HG03039 (cell line): ENCODE measurements around the gene DMWD.
A peak's percentile ranks its signal among the peaks of the same experiment; 100 is the strongest.

ENCODE experiments used
- ATAC-seq: cut with Tn5 transposase; IDR thresholded peaks from one replicate; pipeline ENCODE4 v1.9.1; 2021; ENCODE audit warnings: mild to moderate bottlenecking, moderate library complexity; ENCODE audit not compliant: unreplicated experiment

Gene DMWD, protein sequence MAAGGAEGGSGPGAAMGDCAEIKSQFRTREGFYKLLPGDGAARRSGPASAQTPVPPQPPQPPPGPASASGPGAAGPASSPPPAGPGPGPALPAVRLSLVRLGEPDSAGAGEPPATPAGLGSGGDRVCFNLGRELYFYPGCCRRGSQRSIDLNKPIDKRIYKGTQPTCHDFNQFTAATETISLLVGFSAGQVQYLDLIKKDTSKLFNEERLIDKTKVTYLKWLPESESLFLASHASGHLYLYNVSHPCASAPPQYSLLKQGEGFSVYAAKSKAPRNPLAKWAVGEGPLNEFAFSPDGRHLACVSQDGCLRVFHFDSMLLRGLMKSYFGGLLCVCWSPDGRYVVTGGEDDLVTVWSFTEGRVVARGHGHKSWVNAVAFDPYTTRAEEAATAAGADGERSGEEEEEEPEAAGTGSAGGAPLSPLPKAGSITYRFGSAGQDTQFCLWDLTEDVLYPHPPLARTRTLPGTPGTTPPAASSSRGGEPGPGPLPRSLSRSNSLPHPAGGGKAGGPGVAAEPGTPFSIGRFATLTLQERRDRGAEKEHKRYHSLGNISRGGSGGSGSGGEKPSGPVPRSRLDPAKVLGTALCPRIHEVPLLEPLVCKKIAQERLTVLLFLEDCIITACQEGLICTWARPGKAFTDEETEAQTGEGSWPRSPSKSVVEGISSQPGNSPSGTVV

DNA sequence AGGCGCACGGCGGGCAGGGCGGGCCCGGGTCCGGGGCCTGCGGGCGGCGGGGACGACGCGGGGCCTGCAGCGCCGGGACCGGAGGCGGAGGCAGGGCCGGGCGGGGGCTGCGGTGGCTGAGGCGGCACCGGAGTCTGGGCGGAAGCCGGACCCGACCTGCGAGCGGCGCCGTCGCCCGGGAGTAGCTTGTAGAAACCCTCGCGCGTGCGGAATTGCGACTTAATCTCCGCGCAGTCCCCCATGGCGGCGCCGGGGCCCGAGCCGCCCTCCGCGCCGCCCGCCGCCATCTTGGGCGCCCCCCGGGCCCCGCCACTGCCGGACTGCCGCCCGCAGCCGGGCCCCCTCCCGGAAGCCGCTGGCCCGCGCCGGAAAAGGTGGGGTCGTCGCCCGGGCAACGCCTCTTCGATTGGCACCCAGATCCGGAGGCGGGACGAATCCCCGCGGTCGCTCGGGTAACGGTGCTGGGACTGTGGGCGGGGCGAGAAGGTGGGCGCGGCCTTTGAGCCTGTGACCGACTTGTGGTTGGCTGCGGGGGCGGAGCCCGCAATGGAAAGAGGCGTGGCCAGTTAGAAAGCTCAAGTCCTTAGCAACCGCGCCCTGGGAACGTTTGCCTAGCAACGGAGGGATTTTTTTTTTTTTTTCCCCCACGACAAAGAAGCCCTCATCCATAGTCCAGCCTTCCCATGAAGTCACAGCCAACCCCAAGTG lies at the start of gene DMWD:
DMWD (minus strand) TSS at position 376 of the 708 bp plus-strand sequence; CDS start at position 287, 89 bp downstream.
- peak; percentile 91 for ATAC-seq

DNA sequence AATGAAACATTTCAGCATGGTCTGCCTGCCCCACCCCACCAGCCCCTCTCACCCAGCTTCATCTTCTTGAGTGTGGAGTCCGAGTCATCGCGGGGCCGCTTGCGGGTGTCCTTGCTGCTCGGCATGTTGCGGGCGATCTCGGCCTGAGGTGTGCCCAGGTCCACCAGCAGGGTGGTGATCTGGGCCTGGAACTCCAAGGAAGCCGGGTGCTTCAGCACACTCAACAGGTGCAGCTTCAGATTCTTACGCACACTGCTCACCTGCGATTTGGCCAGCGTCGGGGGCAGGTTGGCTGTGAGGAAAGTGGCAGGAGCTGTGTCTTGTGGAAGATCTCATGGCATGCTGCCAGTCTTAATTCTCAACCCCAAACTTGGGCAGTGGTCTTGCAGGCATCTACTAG lies 49.6 kb upstream of the DMWD start:
- no peak for ATAC-seq

DNA sequence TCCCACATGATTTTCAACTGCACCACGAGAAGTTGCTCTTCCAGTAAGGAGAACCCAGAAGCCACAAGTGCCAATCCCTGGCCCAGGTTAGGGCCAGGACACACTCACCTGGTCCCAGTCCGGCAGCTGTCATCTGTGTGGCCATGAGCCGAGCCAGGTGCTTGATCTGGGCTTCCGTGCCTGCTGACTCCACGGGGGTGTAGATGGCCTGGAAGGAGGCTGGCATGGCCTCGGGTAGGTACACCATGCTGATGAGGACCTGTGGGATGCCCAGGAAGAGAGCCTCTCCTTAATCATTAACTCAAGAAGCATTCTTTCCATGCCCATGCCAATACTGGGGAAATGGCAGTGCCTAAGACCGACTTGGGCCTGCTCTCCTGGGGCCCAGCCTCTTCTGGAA lies 42.3 kb upstream of the DMWD start:
- no peak for ATAC-seq

DNA sequence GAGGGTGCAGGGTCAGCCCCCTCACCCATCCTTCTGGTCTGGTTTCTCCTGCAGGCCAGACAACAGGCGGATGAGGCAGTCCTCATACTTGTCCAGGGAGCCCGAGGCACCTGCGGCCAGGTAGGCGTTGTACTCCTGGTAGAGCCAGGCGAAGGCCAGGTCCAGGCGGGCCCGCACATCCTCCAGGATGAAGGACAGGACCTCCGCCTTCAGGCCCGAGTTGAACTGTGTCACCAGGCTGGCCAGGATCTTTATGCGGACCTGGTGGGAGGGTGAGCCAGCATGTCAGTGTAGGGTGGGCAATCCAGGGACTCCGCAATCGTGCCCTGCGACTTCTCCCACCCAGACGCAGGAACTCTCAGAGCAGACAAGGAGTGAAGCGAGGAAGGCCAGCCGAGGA lies 36.3 kb upstream of the DMWD start:
- ATAC-seq: no peak

DNA sequence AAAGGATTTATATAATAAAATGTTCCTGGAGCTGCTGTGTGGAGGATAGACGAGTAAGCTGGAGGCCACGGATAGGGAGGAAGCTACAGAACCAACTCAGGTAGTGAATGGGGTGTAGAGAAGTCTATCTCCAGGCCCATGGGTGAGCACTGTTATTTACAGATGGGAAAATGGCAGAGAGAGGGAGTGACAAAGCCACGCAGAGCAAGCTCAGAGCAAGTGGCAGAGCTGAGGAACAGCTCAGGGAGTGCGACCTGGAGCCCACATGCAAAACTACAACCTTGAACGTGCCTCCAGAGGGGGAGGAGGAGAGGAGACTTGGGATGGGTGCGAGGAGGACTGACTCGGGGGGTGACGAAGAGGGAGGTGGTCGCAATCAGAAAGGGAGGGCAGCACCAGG lies 35.9 kb upstream of the DMWD start:
- ATAC-seq: no peak

- ATAC-seq: no peak
Observed at GRCh38 chr19:45827459-45828093, 34.9 kb upstream of the DMWD start.

DNA sequence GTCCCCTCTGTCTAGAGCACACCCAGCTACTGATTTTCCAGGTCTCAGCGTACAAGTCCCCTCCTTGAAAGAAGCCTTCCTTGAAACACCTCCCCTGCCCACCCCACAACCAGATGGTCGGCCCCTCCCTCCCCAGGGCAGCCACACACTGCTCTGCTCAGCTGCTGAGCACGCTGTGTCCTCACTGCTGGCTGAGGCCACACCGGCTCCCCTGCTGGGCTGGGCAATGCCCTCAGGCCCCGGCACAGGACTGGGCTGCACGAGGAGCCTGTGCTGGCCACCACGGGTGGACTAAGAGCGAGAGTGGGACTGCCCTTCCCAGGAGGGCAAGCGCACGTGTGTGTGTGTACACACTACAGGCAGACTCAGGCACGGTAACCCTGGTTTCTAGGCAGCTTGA lies 34.3 kb upstream of the DMWD start:
- no peak for ATAC-seq

DNA sequence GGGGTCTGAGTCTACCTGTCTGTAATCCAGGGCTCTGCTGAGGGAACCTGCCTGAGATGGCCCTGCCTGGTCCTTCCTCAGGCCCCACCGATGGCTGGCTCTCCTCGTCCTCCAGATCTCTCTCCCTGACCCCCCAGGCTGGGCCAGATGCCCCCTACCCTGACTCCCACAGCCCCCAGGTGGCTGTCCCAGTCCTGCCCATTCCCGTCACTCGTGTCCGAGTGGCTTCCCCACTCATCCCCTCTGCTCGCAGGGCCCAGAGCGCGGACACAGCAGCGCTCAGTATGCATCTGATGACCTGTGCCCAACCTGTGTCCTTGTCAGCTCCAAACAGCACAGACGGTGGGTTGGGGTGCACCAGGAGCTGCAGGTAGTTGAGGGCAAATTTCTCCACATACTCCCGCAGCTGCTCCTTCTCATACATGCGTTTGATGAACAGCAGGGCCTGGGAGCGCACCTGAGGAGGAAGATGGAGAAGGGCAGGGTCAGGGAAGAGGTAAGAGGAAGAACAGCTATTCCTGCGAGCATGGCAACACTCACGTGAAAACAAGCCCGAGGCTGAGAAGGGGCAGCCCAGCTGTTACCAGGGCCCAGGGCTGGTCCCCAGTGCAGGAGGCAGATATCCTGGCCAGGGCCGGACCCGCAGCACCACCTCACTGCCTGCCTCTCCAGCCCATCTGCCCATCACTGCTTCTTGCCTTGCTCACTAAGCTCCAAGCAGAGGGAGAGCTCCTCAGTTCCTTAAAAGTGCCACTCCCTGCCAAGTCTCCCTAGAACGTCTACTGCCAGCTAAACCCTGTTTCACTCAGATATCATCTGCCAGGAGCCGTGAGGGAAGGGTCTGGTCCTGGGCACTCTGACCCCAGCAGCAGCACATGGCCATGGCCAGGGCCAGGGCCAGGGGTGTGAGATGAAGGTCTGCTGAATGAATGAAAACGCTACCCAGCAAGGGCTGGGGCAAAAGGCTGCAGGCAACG lies 33.6 kb upstream of the DMWD start:
- no peak for ATAC-seq

- ATAC-seq: no peak
Observed at GRCh38 chr19:45825263-45825605, 32.6 kb upstream of the DMWD start.

- no peak for ATAC-seq
Observed at GRCh38 chr19:45824531-45825262, 32.1 kb upstream of the DMWD start.

DNA sequence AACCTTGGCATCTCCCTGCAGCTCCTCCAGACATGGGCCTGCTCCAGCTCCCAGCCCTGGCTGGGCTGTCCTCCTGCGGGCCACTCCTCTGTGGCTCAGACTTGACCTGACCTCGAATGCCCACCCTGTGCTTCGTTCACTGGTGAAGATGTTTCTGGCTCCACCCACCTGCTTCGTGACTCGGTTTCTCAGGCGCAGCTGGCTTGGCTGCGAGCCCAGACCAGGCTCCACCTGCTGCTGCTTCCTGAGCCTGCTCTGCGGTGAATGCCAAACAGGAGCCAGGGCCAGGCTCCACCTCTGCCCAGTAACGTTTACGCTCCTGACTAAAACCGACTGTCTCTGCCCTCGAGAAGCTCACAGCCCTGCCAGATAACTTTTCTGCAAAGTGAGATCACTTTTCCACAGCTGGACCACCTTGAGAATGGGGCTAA lies 31.4 kb upstream of the DMWD start:
- no peak for ATAC-seq

GRCh38 chr19:45823182-45823581 lies 30.5 kb upstream of the DMWD start:
- no peak for ATAC-seq

DNA sequence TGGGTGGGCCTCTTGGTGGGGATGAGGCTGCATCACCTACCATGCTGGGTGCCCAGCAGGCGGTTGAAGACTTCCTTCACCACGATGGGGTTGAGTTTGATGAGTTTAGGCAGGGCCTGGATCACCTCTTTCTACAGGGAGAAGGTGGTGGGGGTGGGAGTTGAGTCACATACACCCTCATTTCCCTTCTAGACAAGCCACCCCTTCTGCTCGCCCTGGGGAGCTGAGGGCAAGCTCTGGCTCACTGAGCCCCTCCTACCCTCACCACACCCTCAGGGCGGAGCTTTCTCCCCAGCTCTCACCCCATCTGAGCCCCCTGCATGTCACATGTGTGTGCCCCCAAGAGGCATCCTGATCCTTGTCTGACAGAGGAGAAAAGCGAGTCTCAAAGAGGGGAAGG lies 30.1 kb upstream of the DMWD start:
- no peak for ATAC-seq

DNA sequence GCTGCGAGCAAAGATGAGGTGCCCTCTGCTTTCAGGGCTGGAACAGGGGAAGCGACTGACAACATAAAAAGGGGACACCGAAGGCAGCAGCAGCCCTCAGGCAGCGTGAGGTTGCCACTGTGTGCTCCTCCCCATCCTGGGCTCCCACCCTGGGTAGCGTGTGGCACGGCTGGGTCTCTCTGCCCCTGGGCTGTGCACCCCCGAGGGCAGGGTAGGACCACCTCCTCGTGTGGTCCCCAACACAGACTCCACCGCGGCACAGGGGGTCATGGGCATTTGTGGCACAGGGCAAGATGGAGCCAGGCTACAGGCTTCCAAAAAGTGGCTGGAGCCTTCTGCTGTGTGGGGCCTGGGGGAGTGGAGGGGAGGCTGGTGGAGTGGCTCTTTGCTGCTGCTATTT lies 28.9 kb upstream of the DMWD start:
- no peak for ATAC-seq

GRCh38 chr19:45821103-45821521 lies 28.5 kb upstream of the DMWD start:
- ATAC-seq: no peak

- ATAC-seq: no peak
Observed at GRCh38 chr19:45820413-45821102, 27.9 kb upstream of the DMWD start.

DNA sequence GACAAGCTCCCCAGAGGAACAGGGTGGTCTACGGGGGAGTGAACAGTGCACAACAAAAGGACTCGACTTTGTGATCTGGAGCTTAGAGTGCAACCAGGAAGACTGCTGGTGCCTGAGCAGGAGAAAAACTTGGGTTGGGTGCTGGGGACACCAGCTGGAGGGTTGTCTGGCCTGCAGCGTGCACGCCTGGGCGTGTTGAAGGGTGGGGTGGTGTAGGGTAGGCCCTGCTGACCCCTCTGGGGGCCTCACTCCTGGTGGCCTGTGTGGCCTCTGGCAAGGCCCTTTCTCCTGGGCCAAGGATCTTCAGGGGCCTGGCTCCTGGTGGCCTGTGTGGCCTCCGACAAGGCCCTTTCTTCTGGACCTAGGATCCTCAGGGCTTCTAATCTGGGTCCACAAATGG lies 27.1 kb upstream of the DMWD start:
- ATAC-seq: no peak

DNA sequence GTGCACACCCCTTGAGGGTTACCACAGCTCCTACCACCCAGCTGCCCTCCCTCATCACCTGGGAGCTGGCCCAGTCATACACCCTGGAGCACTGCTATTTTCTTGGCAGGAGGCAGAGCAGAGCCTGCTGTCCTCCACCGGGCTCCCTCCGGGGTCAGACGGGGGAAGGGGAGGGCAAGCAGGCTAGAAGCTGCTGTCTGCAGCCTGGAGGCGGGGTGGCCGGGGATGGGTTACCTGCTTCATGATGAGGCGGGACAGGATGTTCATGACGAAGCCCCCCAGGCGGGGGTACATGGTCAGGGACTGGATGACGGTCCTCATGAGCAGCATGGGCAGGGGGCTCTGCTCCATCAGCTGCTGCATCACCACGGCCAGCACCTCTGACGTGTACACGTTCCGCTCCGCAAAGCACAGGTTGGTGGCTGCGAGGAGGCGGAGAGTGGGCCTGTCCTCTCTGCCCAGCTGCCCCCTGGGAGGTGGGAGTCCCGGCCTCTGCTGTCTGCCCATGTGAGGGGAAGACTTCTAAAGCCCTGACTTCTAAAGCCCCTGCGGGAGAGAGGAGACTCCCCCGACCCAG lies 25.2 kb upstream of the DMWD start:
- ATAC-seq: no peak
